Adrenal gland (tissue), 5 donors: ENCODE data around the gene PRPF8.

ENCODE experiments used
- POLR2A ChIP-seq, 2 donors: fragments of 450-650 bp; IDR thresholded peaks; one replicate each; pipeline ENCODE4 v1.6.1; 2017; ENCODE audit warnings: antibody characterized with exemption in 2 of 2, mild to moderate bottlenecking in 2 of 2, moderate library complexity in 1 of 2
- TF ChIP-seq, protein P1 (sequence below), 6 experiments: fragments of 450-650 bp in 4 of 6; fragments of 200-600 bp in 2 of 6; sonication (generic) in 1 of 6; IDR thresholded peaks; 1 replicate in 5 of 6; 2 replicates in 1 of 6; pipeline versions ENCODE4 v1.5.1 to v1.8.0; 2016 to 2021; ENCODE audit warnings: antibody characterized with exemption in 6 of 6, mild to moderate bottlenecking in 2 of 6, moderate library complexity in 1 of 6
- donor health status: DM: no; HTN: no; CAD: no.

DNA sequence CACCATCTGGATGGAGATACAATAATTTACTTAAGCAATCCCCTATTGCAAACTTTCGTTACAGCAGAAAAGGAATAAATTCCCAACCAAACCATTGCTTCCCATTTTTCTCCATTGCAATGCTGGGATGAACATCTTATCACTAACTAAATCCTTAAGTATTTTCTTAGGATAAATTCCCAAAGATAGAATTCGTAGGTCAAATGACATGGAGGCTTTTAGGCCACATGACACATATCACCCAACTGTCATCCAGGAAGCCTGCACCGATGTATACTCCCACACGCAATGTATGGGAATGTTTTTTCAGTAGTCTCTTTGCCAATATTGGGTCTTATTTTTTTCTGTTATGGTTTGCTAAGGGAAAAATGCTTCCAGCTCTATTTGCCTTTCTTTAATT, 27.1 kb upstream of the PRPF8 start:
- TF ChIP-seq, protein P1, sequence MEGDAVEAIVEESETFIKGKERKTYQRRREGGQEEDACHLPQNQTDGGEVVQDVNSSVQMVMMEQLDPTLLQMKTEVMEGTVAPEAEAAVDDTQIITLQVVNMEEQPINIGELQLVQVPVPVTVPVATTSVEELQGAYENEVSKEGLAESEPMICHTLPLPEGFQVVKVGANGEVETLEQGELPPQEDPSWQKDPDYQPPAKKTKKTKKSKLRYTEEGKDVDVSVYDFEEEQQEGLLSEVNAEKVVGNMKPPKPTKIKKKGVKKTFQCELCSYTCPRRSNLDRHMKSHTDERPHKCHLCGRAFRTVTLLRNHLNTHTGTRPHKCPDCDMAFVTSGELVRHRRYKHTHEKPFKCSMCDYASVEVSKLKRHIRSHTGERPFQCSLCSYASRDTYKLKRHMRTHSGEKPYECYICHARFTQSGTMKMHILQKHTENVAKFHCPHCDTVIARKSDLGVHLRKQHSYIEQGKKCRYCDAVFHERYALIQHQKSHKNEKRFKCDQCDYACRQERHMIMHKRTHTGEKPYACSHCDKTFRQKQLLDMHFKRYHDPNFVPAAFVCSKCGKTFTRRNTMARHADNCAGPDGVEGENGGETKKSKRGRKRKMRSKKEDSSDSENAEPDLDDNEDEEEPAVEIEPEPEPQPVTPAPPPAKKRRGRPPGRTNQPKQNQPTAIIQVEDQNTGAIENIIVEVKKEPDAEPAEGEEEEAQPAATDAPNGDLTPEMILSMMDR (IDR thresholded peaks at IDR 0.05), result no peak
- no peak for TF ChIP-seq POLR2A (IDR thresholded peaks at IDR 0.05)
